Measurements from ENCODE around the gene MEP1A.
"Not testable (repeated sequence)": the region's sequence is repeated elsewhere in the genome, so short reads cannot be mapped to it uniquely, and the experiment has no call there.

MEP1A gene

DNA sequence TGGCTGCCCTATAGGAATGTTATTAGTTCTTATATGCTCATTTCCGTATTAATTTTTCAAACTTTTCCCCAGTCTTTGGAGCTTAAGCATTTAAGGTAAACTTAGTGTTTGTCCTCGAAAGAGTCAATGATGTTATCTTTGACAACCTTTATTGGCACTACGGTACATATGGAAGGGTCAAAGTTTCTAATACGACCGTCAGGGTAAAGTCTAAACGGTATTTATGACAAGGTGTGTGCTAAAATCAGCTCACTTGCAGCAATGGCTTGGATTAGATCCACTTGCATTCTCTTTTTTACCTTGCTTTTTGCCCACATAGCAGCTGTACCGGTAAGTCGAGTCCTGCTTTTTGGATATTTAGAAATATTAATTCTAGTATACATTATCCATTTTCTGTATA is at the start of gene MEP1A:
TSS of gene MEP1A (plus strand) at position 252 of the 400 bp plus-strand sequence. CDS start at position 262, 10 bp downstream.
- DNase-seq, result no peak

GRCh38 chr6:46743425-46744158 is 49.6 kb upstream of the MEP1A start:
- no peak for DNase-seq

GRCh38 chr6:46744159-46744725 is 48.9 kb upstream of the MEP1A start:
- DNase-seq, result not testable (repeated sequence)

DNA sequence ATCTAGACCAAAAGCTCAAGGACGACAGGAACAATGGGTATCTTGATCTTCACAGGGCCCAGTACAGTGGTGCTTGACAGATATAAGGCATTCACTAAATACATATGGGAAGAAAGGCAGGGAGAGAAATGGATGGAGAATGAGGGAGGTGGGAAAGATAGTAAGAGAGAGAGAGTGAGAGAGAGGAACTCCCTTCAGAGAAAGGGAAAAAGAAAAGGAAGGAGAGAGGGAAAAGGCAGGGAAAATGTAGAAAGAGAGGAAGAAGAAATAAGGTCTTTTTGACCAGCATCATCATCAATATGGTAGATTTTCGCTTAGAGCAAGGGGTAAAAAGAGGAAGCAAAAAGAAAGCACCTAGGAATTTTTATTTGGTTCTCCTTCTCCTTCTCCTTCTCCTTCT is 47.2 kb upstream of the MEP1A start:
- DNase-seq, result no peak

GRCh38 chr6:46746696-46747095 is 46.5 kb upstream of the MEP1A start, which contains the start of gene ANKRD66:
ANKRD66 (plus strand) TSS chr6:46746933; CDS start chr6:46751949, 5,016 bp downstream.
- no peak for DNase-seq

DNA sequence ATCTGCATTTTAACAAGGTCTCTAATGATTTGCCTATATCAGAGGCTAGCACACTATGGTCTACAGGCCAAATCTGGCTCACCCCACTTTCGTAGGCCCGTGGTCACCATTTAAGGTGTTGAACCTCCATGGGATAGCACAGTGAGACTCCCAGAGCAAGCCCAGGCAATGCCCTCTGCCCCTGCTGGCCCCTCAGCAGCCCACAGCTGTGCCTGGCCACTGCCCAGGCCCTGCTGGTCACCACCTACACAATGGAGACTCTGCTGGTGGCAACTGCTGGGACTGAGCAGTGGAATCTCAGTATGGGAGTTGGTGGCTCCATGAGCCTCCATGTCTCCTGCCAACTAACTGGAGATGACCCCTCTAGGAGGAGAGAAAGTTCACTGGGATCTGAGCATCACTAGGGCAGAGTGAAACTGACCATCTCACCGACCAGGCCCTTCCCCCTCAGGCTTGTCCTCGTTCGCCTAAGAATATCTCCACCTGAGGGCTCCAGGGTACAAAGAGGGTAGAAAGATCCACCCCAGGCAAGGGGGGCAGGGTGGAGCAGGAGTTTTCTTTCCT is 44.2 kb upstream of the MEP1A start:
- DNase-seq, result no peak

GRCh38 chr6:46749731-46750130 is 43.5 kb upstream of the MEP1A start:
- DNase-seq, result no peak

- DNase-seq, result no peak
These were observed 41.5 kb upstream of the MEP1A start for GRCh38 chr6:46751658-46752057.

- no peak for DNase-seq
These were observed 37.3 kb upstream of the MEP1A start for GRCh38 chr6:46755865-46756264.

GRCh38 chr6:46756469-46757213 is 36.5 kb upstream of the MEP1A start:
- DNase-seq, result no peak

DNA sequence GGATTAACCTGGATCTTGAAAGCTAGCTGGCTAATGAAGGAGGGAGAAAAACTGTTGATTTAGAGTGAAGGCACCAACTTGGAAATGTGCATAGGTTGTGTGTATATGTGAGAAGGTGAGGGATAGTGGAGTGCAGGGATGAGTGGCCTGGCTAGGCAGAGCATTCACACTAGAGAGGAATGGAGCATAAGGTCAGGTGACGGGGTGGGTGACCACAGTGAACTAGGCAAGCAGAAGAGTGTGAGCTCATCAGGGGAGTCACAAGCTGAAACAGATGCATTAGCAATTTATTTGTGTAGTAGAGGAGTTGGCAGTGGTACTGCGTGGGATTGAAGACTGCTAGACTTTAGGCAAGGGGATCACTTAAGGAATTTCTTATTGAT is 36.0 kb upstream of the MEP1A start:
- DNase-seq, result no peak

DNA sequence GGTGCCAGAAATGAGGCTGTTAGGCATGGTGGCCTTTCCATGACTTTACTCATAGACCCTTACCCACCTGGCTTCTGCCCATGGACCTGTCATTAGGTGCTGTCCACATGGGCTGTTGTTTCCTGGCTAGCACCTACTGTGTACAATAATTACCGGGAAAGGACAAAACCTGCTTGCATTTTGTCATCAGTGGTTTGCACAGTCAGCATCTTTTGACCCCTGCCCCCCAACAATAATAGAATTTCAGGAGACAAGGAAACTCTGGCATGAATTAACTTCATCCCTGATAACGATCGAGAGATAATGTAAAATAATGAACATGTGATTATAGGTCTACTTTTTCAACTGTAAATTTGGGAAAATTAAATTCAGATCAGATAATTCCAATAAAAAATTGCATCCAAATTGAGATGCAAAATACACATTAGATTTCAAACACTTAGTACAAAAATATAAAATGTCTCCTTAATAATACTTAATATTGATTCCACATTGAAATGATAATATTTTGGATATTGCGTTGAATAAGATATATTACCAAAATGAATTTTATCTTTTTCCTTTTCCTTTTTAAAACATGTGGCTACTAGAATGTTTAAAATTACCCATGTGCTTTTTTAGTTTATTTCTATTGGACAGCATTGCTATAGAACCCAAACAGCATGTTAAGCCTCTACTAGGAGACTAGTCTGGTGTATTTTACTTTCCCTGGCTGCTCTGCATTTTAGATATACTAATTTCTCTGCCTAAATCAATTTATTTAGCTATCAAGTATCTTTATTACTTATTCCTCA is 34.0 kb upstream of the MEP1A start:
- no peak for DNase-seq

DNA sequence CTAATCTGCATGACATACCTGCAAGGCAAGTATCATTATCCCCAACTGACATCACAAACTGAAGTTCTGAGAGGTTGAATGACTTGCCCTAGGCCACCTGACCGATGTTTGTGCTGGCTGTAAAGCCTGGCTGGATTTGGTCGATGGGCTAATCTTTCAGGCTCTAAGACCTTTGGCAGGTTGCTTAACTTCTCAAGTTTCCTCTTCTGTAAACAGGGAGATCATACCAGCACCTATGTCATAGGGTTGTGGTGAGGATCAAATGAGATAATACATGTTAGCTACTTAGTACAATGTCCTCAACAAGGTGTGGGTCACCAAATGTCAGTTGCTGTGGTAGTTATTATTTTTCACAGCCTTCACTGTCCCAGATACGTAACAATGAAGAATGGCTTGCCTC is 32.3 kb upstream of the MEP1A start:
- no peak for DNase-seq

DNA sequence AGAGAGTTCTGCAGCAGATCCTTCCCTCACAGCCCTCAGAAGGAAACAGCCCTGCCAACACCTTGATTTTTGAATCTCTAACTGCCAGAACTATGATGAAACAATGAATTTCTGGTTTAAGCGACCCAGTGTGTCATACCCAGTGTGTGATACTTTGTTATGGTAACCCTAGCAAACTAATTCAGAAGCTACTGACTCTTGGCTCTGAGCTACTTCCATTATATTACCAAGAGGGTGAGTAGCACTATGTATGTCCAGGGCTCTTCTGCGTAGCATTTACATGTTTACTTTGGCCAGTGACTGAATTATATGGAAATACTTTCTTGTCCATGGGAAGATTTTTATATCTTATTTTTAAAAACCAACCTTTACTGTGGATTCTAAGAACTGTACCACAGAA is 29.7 kb upstream of the MEP1A start:
- DNase-seq, result no peak

- DNase-seq, result not testable (repeated sequence)
These were observed 28.9 kb upstream of the MEP1A start for GRCh38 chr6:46764280-46764679.

DNA sequence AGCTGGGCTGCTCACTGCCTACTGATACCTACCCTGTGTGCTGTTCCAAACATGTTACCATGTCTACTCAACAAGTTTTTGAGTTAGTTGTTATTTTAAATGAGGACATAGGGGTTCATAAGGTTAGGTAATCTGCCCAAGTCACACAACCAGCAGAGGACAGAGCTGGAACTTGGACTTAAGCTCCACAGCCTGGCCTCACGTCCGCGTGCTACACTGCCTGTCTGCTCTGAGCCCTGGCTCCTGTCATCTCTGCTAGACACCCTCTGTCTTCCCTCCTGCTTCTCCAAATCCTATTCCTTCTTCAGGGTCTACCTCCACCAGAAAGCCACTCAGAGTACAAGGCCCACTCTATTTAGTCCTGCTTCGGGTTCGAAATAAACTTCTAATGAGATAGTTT is 28.2 kb upstream of the MEP1A start:
- no peak for DNase-seq

GRCh38 chr6:46772016-46772415 is 21.2 kb upstream of the MEP1A start:
- no peak for DNase-seq

- no peak for DNase-seq
These were observed 20.4 kb upstream of the MEP1A start for GRCh38 chr6:46772762-46773161.

- DNase-seq, result no peak
These were observed 19.9 kb upstream of the MEP1A start for GRCh38 chr6:46773201-46773855.

DNA sequence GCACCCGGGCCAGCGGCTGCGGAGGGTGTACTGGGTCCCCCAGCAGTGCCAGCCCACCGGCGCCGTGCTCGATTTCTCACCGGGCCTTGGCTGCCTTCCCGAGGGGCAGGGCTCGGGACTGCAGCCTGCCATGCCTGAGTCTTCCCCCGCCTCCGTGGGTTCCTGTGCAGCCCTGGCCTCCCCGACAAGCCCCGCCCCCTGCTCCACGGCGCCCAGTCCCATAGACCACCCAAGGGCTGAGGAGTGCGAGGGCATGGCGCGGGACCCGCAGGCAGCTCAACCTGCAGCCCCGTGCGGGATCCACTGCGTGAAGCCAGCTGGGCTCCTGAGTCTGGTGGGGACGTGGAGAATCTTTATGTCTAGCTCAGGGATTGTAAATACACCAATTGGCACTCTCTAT is 18.5 kb upstream of the MEP1A start:
- not testable (repeated sequence) for DNase-seq

DNA sequence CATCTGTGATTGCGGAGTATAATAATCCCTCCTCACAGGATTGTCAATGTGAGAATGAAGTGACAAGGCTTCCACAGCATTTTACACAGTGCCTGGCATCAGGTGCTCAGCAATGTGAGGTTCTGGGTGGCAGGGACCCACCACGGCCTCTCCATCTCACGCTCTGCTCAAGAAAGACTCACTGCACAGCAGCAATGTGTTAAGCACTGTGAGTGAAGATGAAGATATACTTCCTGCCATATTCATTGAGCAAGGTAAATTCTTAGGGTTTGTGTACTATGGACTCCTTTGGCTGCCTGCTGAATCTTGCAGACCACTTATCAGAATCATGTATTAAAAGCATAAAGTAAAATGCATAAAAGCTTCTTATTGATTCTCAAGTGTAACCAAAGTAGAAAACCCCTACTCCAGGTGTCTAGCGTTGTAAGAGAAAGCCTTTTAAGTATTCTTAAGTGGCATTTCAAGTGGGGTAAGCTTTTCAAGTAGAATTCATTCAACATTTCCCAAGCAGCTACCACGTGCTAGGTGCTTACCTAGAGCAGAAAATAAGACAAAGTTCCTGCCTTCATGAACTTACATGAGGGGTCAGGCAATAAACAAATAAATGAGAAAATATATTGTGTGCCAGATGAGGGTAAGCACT is 17.0 kb upstream of the MEP1A start:
- no peak for DNase-seq

Measured in NK-92 treated with Interleukin-12 subunit alpha and Interleukin-12 subunit beta, amount 100 ng/mL, for 24 hours (cell line).